Cardiac atrium fibroblast (primary cell): Measurements from ENCODE around the gene KLHL29. TPM values are rescaled to one million over a fixed set of nuclear protein-coding genes. Genes with fewer than 3 reads are reported as not detected.

Experiments used
- total RNA-seq: library from RNA; depleted of rRNA; stranded (reverse); fragments of >200 nt; gene quantifications from 2 replicates; pipeline ENCODE4 v1.2.3, GENCODE V29; 2015

Gene KLHL29
- 5.2 and 6.2 TPM in 2 replicates for total RNA-seq

GRCh38 chr2:23384551-23385343 lies at the start of gene KLHL29:
Gene KLHL29, plus strand, starts transcription at chr2:23385179. Its CDS starts 177,018 bp downstream, at chr2:23562197.

